HG02678 (cell line): ENCODE measurements around the gene VPS13D.
"Not testable (repeated sequence)": the region's sequence is repeated elsewhere in the genome, so short reads cannot be mapped to it uniquely, and the experiment has no call there.

ENCODE experiments used
- ATAC-seq: cut with Tn5 transposase; IDR thresholded peaks from one replicate; pipeline ENCODE4 v1.9.1; 2021; ENCODE audit warnings: mild to moderate bottlenecking, moderate library complexity; ENCODE audit not compliant: unreplicated experiment

The VPS13D gene

DNA sequence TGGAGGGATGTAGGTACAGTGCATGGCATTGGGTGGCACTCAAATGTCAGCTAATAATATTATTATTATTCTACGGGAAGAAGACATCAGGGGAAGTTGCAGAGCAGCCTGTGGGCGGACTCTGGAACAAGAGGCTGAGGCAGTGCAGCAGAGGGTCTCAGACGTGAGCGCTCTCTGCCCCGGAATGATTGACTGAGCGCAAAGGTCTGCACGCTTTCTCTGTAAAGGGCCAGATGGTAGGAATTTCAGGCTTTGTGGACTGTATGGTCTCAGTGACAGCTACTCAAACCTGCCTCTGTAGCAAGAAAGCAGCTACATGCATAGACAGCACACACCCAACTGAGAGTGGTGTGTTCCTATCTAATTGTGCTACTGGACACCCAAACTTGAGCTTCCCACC lies 29.6 kb upstream of the VPS13D start:
- ATAC-seq, result no peak

- ATAC-seq, result no peak
Measured at GRCh38 chr1:12201352-12202189, 28.3 kb upstream of the VPS13D start.

- ATAC-seq, result no peak
Measured at GRCh38 chr1:12202190-12202497, 27.7 kb upstream of the VPS13D start.

DNA sequence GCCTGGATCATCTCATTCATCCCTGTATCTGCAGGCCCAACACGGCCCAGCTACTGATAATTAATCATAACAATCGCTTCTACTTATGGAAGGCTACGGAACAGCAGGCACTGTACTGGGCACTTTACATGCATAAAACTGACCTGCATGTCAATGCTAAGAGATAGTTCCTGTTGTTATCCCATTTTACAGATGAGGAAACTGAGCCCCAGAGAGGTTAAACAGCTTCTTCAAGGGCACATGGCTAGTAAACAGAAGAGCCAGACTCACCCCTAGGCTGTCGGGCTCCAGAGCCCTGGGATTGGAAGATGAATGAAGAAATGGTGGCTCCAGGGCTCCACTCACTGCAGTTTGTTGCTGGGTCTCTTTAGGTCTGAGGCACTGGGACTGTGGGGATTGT lies 27.3 kb upstream of the VPS13D start:
- ATAC-seq, result no peak

GRCh38 chr1:12203216-12204007 lies 26.4 kb upstream of the VPS13D start:
- ATAC-seq, result no peak

DNA sequence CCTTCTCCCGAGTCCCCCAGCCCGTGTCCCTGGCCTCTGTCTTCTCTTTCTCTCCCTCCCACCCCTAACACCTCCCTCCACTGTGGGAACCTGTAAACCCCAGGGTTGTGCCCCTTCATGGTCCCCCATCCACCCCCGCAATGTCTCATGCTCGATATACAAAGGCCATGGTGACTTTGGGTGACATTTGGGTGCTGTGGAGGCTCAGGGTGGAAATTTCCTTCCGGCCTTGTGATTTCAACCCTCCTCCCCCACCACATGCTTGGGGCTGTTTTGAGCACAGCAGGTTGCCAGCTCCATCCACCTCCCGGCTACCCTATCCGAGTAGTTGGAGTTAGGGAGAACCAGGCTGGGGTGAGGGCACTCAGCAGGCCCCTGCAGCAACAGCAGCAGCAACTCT lies 25.7 kb upstream of the VPS13D start:
- no peak for ATAC-seq

DNA sequence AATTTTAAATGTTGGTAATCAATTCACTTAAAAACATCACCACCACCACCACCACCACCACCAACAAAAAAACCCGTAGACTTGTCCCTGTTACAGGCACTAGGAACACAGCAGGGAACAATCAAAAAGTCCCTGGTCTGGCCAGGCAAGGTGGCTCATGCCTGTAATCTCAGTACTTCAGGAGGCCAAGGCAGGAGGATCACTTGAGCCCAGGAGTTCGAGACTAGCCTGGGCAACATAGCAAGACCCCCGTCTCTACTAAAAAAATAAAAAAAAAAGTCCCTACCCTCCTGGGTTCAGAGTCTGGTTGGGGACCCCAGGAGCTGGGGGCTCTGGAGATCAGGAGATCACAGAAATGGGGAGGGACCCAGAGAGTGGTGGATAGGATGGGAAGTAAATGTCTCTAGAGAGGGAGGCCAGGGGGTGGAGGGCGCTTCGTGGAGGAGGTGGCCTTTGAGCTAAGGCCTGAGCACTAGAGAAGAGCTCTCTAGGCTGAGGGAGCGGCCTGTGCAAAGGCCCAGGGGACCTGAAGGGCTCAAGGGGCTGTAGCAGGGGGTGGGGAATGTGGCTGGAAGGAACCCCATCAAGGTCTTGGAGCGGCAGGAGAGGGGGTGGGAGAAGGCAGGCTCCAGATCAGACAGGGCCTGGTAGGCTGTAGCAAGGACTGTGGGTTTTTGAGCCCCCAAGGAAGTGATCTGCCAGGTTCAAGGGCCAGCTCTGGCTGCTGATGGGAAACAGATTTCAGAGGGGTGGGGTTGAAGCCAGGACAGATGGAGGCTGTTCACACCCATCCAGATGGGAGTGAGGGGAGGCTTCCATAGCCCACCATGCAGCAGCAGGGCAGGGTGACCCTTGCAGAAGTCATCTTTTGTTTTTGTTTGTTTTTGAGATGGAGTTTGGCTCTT lies 24.8 kb upstream of the VPS13D start:
- ATAC-seq, result no peak

DNA sequence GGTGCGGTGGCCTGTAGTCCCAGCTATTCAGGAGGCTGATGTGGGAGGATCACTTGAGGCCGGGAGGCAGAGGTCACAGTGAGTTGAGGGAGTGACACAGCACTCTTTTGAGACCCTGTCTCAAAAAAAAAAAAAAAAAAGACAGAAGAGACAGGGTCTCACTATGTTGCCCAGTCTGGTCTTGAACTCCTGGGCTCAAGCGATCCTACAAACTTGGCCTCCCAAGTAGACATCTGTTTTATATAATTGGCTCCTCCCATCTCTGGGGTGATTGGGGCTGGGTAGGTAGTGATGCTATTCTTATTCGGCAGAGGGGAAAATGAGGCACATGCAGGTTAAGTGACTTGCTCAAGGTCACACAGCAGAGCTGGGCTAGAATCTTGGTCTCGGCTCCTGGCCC lies 23.6 kb upstream of the VPS13D start:
- no peak for ATAC-seq

- no peak for ATAC-seq
Measured at GRCh38 chr1:12206792-12207424, 22.9 kb upstream of the VPS13D start.

GRCh38 chr1:12208271-12208670 lies 21.6 kb upstream of the VPS13D start:
- ATAC-seq, result no peak

- ATAC-seq, result no peak
Measured at GRCh38 chr1:12208764-12209494, 20.9 kb upstream of the VPS13D start.

DNA sequence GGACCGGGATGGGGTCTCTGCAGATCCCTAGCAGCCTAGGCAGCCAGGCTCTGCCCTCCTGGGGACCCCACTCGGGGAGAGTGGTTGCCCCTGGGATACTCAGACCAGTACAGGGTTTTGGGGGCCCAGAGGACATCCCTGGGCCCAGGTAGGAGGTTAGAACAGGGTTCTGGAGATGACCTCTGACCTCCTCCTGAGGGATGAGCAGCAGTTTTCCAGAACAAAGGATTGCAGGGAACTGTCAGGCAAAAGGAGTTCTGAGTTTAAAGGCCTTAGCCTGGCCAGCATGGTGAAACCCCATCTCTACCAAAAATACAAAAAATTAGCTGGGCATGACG lies 20.4 kb upstream of the VPS13D start:
- no peak for ATAC-seq

DNA sequence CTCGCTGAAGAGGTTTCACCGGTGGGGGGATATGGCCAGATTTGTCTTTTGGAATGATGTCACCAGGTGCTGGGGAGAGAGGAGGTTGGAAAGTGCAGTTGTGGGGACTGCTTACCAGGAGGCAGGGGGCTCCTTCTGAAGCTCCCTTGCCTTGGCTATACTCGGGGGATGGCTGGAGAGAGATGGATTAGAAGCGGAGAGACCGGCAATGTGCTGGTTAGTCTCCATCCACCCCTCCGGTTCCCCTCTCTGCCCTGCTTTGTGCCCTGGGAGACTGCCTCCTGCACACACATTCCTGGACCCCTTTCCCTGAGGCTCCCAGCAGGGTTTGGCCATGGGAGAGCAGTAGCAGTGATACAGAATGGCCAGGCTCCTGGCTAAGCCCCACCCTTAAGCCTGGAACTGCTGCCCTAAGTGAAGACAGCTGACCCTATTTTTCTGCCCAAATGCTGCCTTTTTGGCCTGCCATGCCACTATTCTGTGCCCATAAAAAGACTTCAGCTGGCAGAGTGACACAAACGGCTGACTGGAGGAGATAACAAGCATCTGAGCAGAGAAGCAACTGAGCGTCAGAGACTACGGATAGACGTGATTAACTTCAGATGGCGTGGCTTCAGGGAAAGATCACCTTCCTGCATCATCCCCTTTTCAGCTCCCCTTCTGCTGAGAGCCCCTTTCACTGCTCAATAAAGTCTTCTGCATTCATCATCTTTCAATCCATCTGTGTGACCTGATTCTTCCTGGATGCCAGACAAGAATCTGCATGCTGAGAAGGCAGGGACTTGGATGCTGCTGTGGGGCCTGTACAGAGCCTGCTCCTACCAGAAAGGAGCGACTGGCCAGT lies 14.5 kb upstream of the VPS13D start:
- no peak for ATAC-seq

DNA sequence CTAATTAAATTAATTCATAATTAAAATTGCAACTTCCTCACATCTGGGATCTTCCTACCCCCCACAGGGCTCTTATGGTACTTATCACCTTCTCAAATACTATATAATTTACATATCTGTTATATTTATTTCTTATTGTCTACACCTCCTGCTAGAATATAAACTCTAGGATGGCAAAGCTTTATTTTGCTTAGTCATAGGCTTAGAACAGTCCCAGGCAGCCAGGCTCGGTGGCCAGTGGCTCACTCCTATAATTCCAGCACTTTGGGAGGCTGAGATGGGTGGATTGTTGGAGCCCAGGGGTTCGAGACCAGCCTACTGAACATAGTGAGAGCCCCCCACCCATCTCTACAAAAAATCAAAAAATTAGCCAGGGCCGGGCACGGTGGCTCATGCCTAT lies 10.0 kb upstream of the VPS13D start:
- no peak for ATAC-seq

- ATAC-seq, result no peak
Measured at GRCh38 chr1:12220890-12221289, 8.9 kb upstream of the VPS13D start.

GRCh38 chr1:12222700-12223099 lies 7.1 kb upstream of the VPS13D start:
- not testable (repeated sequence) for ATAC-seq

- ATAC-seq, result not testable (repeated sequence)
Measured at GRCh38 chr1:12224092-12224491, 5.7 kb upstream of the VPS13D start.

DNA sequence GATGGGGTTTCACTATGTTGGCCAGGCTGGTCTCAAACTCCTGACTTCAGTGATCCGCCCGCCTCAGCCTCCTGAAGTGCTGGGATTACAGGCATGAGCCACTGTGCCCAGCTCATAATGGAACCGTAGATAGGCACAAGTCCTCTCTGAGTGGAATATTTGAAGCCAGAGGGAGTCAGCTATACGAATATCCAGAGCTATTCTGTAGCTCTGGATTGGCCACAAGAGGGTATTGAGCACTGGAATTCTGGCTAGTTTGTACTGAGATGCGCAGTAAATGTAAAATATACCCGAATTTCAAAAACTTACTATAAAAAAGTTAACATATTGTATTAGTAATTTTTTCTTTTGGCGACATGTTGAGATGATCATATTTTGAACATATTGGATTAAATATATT lies 851 bp upstream of the VPS13D start:
- ATAC-seq, result no peak

DNA sequence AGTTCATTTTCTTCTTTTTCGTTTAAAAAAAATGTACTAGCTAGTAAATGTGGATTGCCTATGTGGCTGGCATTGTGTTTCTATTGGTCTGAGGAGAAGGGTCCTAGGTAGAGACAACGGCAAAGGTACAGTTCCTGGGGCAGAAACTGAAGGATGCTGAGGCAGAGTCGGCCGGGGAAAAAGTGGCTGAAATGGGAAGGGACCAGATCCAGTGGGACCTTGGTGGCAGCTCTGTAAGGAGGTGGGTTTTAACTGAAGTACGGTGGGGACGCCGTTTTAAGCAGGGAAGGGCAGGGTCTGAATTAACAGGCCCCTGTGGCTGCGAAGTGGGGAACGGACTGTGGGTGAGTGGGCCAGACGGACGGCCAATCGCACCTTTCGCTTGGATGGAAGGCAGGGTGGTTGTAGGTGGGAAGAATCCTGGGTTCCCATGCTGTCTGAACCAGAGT lies 420 bp upstream of the VPS13D start:
- ATAC-seq, result no peak
